Mesendoderm (in vitro differentiated cells): ENCODE results near the gene MDN1.

Source experiments
- DNase-seq: peaks from one replicate; pipeline ENCODE4 v3.0.0; 2013
- H2AK5ac ChIP-seq: 2 replicates; pipeline ENCODE4 v1.6.1; 2013; ENCODE audit warnings: low read length, inconsistent platforms
- H2BK120ac ChIP-seq: 2 replicates; pipeline ENCODE4 v1.6.1; 2013; ENCODE audit warnings: low read depth, mild to moderate bottlenecking, low read length, moderate library complexity, mixed read lengths
- H2BK15ac ChIP-seq: replicated peaks from 2 replicates; pipeline ENCODE4 v1.6.1; 2013; ENCODE audit warnings: low read depth, mild to moderate bottlenecking, moderate library complexity
- H2BK5ac ChIP-seq: 2 replicates; pipeline ENCODE4 v1.6.1; 2013; ENCODE audit warnings: low read length, inconsistent platforms
- H3K18ac ChIP-seq: 2 replicates; pipeline ENCODE4 v1.6.1; 2013; ENCODE audit warnings: mild to moderate bottlenecking, low read length, mixed read lengths
- H3K23ac ChIP-seq: one replicate; pipeline ENCODE4 v1.6.1; 2013; ENCODE audit warnings: low read length
- H3K27ac ChIP-seq: 2 replicates; pipeline ENCODE4 v1.5.1; 2013; ENCODE audit warnings: low read depth, mild to moderate bottlenecking, inconsistent platforms, low read length, moderate library complexity
- H3K27me3 ChIP-seq: 2 replicates; pipeline ENCODE4 v1.6.1; 2013; ENCODE audit warnings: low read length, control low read depth, mild to moderate bottlenecking, inconsistent platforms; ENCODE audit not compliant: insufficient read depth, poor library complexity
- H3K36me3 ChIP-seq: 2 replicates; pipeline ENCODE4 v1.6.1; 2013; ENCODE audit warnings: low read length, inconsistent platforms; ENCODE audit not compliant: control insufficient read depth, insufficient read depth
- H3K4ac ChIP-seq: one replicate; pipeline ENCODE4 v1.6.1; 2013; ENCODE audit warnings: low read depth, mild to moderate bottlenecking, low read length, moderate library complexity
- H3K4me1 ChIP-seq: 2 replicates; pipeline ENCODE4 v1.6.1; 2013; ENCODE audit warnings: low read depth, low read length, inconsistent platforms; ENCODE audit not compliant: control insufficient read depth
- H3K4me2 ChIP-seq: 2 replicates; pipeline ENCODE4 v1.6.1; 2013; ENCODE audit warnings: low read length
- H3K4me3 ChIP-seq: 2 replicates; pipeline ENCODE4 v1.5.1; 2013; ENCODE audit warnings: mild to moderate bottlenecking, low read length
- H3K56ac ChIP-seq: one replicate; pipeline ENCODE4 v1.6.1; 2013; ENCODE audit warnings: low read length
- H3K79me1 ChIP-seq: 2 replicates; pipeline ENCODE4 v1.6.1; 2013; ENCODE audit warnings: low read length, inconsistent platforms
- H3K79me2 ChIP-seq: 2 replicates; pipeline ENCODE4 v1.6.1; 2013; ENCODE audit warnings: mild to moderate bottlenecking, low read length; ENCODE audit not compliant: control insufficient read depth, insufficient read depth
- H3K9ac ChIP-seq: 2 replicates; pipeline ENCODE4 v1.6.1; 2013; ENCODE audit warnings: low read length, inconsistent platforms
- H4K5ac ChIP-seq: one replicate; pipeline ENCODE4 v1.6.1; 2013; ENCODE audit warnings: low read length
- H4K8ac ChIP-seq: one replicate; pipeline ENCODE4 v1.6.1; 2013; ENCODE audit warnings: low read depth, mild to moderate bottlenecking, control low read depth, low read length, moderate library complexity
- WGBS: extraction: QIAGEN DNeasy Blood & Tissue Kit; methylation state at CpG from one replicate; pipeline ENCODE4 v1.1.7; 2013; ENCODE audit warnings: low lambda C conversion rate, missing lambda C conversion rate; ENCODE audit not compliant: insufficient coverage; ENCODE audit errors: extremely low coverage; 5-methylcytosine and 5-hydroxymethylcytosine counted together

The MDN1 gene

DNA sequence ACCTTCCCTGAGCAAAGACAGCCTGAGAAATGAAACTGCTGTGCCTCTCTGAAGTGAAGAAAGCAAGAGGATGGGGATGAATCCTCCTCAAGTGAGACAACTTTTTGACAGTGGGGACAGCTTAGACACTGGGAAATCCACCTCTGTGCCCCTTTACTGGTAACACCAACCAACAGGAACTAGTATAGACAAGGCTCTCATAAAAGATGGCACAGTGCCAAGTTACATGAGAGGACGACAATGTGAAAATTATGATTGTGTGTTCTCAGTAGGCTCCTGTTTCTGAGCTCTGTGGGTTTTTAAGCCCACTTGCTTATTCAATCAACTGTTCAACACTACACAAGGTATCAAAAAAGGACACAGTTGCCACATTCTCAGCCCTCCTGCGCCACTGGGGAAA is 139.4 kb downstream of the MDN1 start:
- H2AK5ac ChIP-seq: no peak overlapping the region
- no peaks in the 10 kb centered on the region for H3K79me1 ChIP-seq
- H3K27ac ChIP-seq: no peak overlapping the region
- no peak overlapping the region for H2BK5ac ChIP-seq
- no peak overlapping the region for H3K4me3 ChIP-seq
- H3K4ac ChIP-seq: no peak overlapping the region
- DNase-seq: no peak
- peaks cover 31% of the 10 kb centered on the region for H3K36me3 ChIP-seq
- H3K79me2 ChIP-seq: no peaks in the 10 kb centered on the region
- H2BK120ac ChIP-seq: no peak overlapping the region
- no peaks in the 10 kb centered on the region for H3K27me3 ChIP-seq
- peaks cover 3% of the 10 kb centered on the region for H3K4me1 ChIP-seq
- H3K18ac ChIP-seq: no peak overlapping the region
- H3K9ac ChIP-seq: peak overlapping the region; percentile 9
- no peak overlapping the region for H4K5ac ChIP-seq
- no peak overlapping the region for H4K8ac ChIP-seq
- H2BK15ac ChIP-seq: no peak overlapping the region
- no peak overlapping the region for H3K23ac ChIP-seq
- H3K56ac ChIP-seq: no peak overlapping the region
- WGBS: no CpG with 5 or more reads among the region's 2 CpGs
- no peak overlapping the region for H3K4me2 ChIP-seq

DNA sequence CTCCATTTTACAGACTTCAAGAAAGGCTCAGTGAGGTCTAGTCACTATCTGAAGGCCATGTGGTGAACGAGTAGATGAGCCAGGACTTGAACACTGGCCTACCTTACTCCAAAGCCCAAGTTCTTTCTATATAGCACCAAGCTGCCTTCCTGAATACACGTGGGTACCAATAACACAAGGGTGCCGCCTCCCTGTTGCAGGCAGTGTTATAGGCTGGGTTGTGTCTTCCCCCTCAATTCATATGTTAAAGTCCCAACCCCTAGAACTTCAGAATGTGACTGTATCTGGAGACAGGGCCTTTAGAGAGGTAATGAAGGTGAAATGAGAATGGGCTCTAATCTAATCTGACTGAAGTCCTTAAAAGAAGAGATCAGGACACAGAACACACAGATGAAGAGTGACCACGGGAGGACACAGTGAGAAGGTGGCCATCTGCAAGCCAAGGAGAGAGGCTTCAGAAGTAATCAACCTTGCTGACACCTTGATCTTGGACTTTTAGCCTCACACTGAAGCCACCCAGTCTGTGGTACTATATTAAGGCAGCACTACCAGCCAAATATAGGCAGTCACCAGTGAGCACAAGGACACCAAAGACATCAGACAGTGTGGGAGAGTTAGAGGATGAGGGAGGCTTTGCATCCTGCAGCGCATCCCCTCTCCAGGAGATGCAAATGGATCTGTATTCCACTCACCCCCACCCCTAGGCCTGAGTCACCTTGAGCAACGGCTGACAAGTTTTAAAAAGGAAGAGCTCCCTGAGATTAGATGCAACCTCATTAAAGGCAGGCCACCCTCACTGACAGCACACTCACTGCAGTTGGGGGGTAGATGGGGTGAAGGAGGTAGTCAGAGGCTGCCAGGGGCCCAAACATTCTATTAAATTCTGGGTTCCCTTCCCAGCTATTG is 140.1 kb downstream of the MDN1 start:
- H3K27me3 ChIP-seq: no peaks in the 10 kb centered on the region
- no peak overlapping the region for H2BK5ac ChIP-seq

DNA sequence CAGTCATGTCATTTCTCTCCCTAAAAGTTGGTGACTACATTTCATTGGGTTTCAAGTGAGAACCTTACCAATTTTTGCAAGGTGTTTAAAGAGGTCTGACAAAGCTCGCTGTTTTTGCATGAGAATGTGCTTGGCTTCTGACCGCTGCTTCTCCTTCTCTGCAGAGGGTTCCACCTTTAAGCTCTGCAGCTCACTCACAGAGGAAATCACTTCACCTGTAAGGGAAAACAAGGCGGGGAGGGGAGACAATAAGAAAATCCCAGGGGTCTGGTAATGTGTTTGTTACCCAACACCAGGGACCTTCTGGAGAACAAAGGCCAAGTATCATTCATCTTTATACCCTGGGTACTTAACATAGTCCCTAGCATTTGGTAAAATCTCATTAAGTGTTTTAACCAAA is 141.1 kb downstream of the MDN1 start:
- H3K27me3 ChIP-seq: no peaks in the 10 kb centered on the region
- H3K9ac ChIP-seq: no peak overlapping the region
- WGBS: no CpG with 5 or more reads among the region's 3 CpGs
- H2BK5ac ChIP-seq: no peak overlapping the region
- H3K4ac ChIP-seq: no peak overlapping the region
- no peak overlapping the region for H3K27ac ChIP-seq
- no peak overlapping the region for H4K8ac ChIP-seq
- no peak overlapping the region for H3K56ac ChIP-seq
- no peak overlapping the region for H3K4me3 ChIP-seq
- no peak overlapping the region for H3K18ac ChIP-seq
- H4K5ac ChIP-seq: no peak overlapping the region
- no peaks in the 10 kb centered on the region for H3K79me2 ChIP-seq
- H3K23ac ChIP-seq: no peak overlapping the region
- H3K36me3 ChIP-seq: peaks cover 32% of the 10 kb centered on the region
- no peak overlapping the region for H2BK120ac ChIP-seq
- H3K4me2 ChIP-seq: no peak overlapping the region
- H2AK5ac ChIP-seq: no peak overlapping the region
- peaks cover 3% of the 10 kb centered on the region for H3K4me1 ChIP-seq
- DNase-seq: peak; percentile 17
- no peaks in the 10 kb centered on the region for H3K79me1 ChIP-seq
- H2BK15ac ChIP-seq: no peak overlapping the region

More for the DNA sequence above, 140.1 kb downstream of the MDN1 start:
- Histone ChIP-seq H3K9ac (peak overlapping the region; percentile 9), H3K56ac (peak overlapping the region; percentile 45), H3K23ac (no peak overlapping the region), H4K5ac (no peak overlapping the region), H4K8ac (no peak overlapping the region), H3K4ac (no peak overlapping the region), H2BK15ac (no peak overlapping the region), H3K79me2 (no peaks in the 10 kb centered on the region), H2BK120ac (no peak overlapping the region), H3K4me3 (no peak overlapping the region), H3K4me1 (peaks cover 3% of the 10 kb centered on the region), H2AK5ac (no peak overlapping the region), H3K4me2 (no peak overlapping the region), H3K79me1 (no peaks in the 10 kb centered on the region), H3K18ac (no peak overlapping the region), H3K36me3 (peaks cover 31% of the 10 kb centered on the region), H3K27ac (no peak overlapping the region)
- no CpG with 5 or more reads among the region's 6 CpGs for WGBS
- peak; percentile 33 for DNase-seq

DNA sequence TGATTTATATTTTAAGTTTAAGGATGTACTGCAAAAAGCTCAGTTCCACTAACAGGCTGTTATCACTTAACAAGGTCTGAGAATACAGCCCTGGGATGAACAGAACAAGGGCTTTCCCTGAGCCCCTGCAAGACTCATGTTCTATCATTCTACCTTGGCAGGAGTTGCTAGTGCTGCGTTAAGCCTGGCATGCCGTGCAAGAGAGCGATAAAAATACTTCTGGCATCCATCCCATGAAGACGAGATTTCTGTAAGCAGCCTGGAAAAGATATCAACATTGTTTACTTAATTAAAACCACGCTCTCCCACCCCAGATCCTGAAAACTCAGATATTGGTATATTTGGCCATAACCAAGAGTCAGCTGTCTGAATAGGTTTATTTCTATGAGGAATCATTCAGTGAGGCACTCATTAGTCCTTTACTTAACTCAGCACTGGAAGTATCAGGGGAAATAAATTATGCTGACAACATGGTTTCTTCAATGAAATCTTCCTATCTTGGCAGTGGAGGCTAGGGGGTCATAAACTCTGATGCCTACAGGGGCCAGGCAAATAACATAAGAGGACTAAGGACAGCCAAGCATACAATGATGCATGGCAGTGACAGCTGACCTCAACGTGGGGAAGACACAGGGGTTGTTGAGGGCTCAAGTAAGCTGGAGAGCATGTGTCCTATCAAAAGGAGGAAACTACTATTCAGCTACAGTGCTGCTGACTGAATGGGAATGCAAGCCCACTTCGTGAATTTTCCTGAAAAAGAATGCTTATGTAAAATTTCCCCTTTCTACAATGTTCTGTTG is 143.4 kb downstream of the MDN1 start:
- Histone ChIP-seq H3K4me1 (peaks cover 3% of the 10 kb centered on the region), H3K18ac (no peak overlapping the region), H4K5ac (no peak overlapping the region), H3K9ac (no peak overlapping the region), H3K79me1 (no peaks in the 10 kb centered on the region), H2BK15ac (no peak overlapping the region), H3K27me3 (no peaks in the 10 kb centered on the region), H2BK5ac (no peak overlapping the region), H3K36me3 (peaks cover 35% of the 10 kb centered on the region), H3K4me3 (no peak overlapping the region), H3K4me2 (no peak overlapping the region), H3K23ac (no peak overlapping the region), H3K79me2 (no peaks in the 10 kb centered on the region), H3K4ac (no peak overlapping the region), H2BK120ac (no peak overlapping the region), H3K27ac (no peak overlapping the region), H2AK5ac (no peak overlapping the region), H3K56ac (no peak overlapping the region), H4K8ac (no peak overlapping the region)
- no peak for DNase-seq
- no CpG with 5 or more reads among the region's 7 CpGs for WGBS

DNA sequence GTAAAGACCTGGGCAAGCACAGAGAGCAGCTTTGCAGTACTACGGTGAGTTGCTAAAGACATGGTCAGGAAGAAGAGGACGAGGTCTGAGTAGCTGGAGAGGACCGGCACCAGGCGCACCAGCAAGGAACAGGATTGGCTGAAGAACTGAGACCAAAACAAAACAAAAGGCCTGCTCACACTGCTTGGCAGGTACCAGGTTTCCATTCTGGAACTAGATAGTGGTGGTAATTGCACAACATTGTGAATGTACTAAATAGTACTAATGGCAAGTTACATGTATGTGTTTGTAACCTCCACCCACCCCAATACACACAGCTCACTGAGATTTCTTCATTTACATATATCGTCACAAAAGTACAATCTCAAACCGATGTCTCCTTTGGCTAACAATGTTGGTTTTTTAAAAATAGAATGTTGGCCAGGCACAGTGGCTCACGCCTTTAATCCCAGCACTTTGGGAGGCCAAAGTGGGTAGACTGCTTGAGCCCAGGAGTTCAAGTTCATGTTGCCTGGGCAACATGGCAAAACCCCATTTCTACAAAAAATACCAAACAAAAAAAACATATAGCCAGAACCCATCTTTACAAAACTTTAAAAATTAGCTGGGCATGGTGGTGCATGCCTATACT is 148.5 kb downstream of the MDN1 start:
- Histone ChIP-seq H3K4ac (no peak overlapping the region), H4K8ac (no peak overlapping the region), H3K23ac (no peak overlapping the region), H2AK5ac (no peak overlapping the region), H3K18ac (no peak overlapping the region), H3K56ac (no peak overlapping the region), H3K4me3 (no peak overlapping the region), H3K9ac (no peak overlapping the region), H3K27ac (no peak overlapping the region), H4K5ac (no peak overlapping the region), H2BK15ac (no peak overlapping the region), H3K4me2 (no peak overlapping the region), H2BK120ac (peak overlapping the region; percentile 16), H3K27me3 (no peaks in the 10 kb centered on the region), H3K79me2 (no peaks in the 10 kb centered on the region), H2BK5ac (no peak overlapping the region), H3K4me1 (peaks cover 3% of the 10 kb centered on the region), H3K79me1 (no peaks in the 10 kb centered on the region), H3K36me3 (peaks cover 23% of the 10 kb centered on the region)
- WGBS: no CpG with 5 or more reads among the region's 7 CpGs
- no peak for DNase-seq
